RCC 7860 (cell line): ENCODE data around the gene SH2D7.

Experiments used
- DNase-seq: peaks from one replicate; pipeline ENCODE4 v3.0.0-alpha.2; 2015; ENCODE audit warnings: low spot score
- FAIRE-seq: peaks from 2 replicates; lab custom pipeline; 2012; peaks lifted over from hg19 to GRCh38; lab: Jason Lieb, UNC

SH2D7 gene

DNA sequence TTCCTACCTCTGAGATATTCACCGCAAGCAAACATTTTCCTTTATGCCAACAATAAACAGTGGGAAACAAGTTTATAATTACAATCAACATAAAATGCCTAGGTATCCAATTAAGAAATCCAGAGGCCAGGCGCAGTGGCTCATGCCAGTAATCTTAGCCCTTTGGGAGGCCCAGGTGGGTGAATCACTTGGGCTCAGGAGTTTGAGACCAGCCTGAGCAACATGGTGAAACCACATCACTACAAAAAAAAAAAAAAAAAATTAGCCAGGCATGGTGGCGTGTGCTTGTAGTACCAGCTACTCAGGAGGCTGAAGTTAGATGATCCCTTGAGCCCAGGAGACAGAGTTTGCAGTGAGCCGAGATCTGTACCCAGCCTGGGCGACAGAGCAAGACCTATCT is 32.1 kb upstream of the SH2D7 start:
- no peak for DNase-seq
- no peak for FAIRE-seq

DNA sequence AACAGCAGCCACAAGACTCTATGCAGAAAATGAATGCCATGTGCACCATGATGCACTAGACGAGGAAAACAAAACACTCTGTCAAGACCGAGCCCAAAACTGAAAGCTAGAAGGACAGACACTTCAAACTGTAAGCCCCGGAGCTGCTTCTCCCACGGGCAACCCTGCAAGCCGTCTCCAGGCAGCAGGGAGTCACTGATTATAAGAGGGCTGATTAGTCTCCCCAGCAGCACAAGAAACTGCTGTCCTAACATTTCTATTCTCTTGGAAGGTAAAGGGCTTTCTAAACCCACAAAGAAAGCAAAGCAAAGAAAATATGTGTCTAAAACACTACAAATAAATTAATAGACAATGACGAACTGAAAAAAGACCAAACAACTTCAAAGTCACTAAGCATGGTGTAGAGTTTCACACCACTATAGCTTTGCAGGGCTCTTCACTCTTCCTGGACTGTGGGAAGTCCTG is 30.4 kb upstream of the SH2D7 start:
- DNase-seq = no peak
- no peak for FAIRE-seq

DNA sequence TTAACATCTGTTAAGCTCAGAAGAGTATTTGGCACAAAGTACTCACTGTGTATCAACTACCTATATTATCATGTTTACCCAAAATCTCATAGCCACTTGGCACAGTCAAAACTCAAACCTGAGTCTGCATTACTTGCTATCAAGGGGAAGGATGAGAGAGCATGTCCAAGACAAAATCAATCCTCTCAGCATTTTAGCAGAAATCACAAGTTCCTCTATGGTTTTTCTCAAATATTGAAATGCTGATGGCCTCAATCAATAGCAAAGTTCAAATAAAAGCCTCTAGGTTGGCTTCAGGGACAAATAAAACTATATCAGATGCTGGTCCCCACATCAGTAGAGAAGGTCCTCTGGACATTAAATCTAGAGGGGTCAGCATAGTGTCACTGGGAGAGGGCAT is 29.1 kb upstream of the SH2D7 start:
- DNase-seq (no peak), FAIRE-seq (no peak)

DNA sequence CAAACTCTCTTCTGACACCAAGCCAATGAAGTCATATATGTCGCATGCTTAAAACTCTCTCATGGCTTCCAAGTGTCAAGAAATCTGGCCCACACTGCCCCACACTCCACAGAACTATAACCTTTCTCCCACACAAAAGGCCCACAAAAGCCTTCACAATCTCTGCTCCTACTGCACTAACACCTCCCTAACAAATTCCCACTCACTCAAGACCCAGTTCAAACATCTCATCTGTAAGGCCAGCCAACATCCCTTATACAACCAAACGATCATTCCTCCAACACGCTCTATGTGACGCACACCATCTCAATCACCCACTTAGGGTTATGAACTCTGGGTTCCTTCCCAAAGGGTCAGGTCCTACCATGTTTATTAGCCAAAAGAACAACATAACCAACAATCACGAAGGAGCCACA is 28.4 kb upstream of the SH2D7 start:
- DNase-seq (no peak), FAIRE-seq (no peak)

DNA sequence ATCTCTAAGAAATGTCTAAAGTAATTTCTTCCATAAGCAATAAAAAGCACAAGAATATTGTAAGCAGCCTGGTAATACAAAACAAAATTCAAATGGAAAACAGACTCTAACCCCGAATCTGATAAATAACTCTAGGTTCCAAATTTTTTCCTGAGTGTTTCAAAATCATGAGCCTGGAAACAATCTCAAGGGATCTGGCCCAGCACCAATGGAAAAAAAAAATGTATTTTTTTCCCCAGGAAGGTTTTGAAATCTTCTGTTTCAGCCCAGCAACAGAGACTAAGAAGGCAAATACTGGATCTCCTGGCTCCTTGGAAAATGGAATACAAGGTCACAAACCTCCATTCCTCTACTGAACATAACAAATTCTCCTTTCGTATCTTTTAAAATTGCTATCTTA is 27.8 kb upstream of the SH2D7 start:
- DNase-seq (no peak), FAIRE-seq (no peak)

DNA sequence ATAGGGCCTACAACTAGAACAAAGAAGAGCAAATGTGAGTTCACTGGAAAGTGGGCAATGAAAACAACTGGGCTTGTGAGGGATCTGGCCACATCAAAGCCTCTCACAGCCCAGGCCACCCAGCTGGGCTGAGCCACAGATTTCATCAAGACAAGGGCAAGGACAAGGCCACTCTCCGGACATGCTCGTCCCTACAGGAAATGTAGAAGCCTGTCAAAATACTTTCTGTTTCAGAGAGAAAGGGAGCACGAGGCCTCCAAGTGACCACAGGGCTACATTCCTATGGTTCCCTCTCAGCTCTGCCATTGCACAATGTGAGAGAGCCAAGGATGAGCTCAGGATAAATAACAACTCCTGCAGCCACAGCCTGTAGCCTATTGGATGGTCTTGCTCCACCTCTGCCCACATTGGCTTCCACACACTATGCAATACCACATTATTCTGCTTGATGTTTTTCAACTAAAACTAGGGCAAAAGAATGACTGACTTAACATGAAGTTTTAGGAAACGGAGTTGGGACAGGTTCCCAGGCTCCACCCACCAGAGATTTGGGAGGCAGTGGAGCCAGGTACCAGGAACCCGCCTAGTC is 27.0 kb upstream of the SH2D7 start:
- DNase-seq = peak; percentile 89
- FAIRE-seq = peak; percentile 84

DNA sequence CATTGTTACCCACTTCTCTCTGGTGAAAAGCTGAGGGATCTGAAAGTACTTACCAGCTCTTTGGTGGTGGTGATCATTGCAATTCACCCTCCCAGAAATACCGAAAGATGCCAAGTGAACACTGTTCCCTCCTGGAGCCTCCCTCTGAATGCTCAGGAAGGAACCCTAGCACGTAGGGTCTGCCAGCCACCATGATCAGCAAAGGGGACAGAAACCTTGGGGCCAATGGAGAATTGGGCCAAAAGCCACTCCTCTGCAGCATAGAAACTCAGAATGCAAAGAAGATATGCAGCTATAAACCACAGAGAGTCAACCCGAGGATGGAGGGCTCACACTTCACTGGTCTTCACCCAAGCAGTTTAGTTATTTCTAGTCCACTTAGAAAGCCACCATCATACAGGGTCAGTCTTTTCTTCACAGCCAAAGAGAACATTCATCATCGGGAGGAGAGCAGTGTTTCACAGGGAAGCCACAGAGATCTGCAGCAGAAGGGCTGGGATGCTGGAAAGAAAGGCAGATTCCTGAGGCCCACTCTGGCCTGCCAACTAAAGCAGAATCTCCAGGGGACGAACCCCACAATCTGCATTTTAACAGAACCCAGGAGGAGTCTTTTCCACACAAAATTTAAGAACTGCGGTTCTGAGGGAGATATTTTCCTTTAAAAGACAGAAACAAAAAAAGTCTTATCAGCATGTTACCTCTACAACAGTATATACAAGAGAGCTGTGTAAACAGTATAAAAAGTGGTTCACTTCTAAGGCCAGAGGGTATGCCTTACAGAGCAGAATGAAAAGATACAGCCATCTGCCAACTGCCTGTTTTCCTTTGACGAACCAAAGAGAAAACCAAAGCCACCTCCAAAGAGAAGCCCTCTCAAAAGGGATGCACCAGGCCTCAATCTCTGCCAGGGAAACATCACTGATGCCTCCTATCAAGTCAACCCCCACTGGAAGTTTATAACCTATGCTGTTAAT is 26.1 kb upstream of the SH2D7 start:
- DNase-seq (no peak), FAIRE-seq (no peak)

DNA sequence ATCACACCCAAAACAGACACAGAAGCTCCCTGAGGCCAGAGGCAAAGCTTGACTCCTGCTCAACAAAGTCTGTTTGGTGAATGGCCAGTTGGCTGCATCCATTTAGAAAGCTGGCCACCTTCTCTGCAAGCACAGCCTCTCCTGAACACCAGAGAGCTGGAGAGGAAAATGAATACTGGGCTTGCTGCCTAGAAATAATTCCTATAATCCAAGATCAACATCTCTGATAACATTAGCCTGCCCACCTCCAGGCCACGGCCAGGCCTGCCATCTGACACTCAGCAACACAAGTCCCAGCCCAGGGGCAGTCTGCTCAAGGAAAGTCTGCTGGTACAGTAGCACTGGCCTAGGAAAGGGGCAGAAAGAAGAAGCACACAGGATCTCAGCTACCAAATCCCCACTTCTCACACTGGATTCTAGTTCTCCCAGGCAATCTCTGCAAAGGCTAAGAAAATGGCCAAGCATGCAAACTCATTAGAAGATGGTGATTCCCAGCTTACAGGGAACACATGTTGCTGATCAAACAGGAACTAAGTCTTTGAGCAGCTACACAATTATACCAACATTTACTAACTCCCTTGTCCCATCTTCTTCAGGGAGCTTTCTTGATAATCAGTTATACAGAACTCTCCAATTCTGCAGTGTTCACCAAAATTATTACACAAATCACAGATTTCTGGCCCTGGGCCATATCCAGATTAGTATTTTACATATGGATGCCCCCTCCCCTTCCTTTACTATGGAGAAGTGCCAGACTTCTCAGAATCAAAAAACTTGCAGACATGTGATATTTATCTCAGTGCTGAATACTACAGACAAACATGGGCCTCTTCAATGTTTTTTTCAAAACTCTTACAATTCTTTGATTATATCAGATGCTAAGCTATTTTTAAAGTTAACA is 24.8 kb upstream of the SH2D7 start:
- DNase-seq (no peak), FAIRE-seq (no peak)

DNA sequence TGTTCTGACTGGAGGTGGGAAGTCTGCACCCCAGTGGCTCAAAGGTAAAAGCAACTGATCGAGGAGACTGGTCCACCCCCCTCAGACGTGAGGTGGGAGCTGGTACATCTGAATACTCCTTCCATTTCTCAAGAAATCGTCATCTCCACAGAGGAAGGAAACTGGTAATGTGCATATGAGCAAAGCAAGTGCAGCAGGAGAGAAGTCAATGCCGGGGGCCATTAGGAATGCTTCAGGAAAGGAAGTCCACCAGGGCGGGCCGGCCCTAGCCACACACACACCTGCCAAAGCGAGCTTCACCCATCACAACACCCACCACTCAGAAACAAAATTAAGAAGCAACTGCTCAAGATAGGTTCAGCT is 23.3 kb upstream of the SH2D7 start:
- no peak for FAIRE-seq
- no peak for DNase-seq

DNA sequence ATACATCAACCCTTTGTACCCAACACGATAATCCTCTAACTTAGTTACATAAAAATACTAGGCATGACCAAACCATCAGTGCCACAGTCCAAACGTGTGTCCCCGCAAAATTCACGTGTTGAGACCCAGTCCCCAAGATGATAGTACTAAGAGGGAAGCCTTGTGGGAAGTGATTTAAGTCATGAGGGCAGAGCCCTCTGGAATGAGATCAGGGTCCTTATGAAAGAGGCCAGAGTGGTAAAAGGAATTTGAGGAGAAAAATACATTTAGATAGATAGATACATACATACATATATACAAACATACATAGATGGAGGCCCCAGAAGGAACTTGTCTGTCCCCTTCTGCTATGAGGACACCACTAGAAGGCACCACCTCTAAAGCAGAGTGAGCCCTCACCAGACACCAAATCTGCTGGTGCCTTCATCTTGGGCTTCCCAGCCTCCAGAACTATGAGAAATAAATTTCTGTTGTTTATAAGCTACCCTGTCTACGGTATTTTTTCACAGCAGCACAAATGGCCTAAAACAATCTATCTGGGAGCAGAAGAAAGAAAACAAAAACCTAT is 22.8 kb upstream of the SH2D7 start:
- DNase-seq = no peak
- FAIRE-seq = no peak

DNA sequence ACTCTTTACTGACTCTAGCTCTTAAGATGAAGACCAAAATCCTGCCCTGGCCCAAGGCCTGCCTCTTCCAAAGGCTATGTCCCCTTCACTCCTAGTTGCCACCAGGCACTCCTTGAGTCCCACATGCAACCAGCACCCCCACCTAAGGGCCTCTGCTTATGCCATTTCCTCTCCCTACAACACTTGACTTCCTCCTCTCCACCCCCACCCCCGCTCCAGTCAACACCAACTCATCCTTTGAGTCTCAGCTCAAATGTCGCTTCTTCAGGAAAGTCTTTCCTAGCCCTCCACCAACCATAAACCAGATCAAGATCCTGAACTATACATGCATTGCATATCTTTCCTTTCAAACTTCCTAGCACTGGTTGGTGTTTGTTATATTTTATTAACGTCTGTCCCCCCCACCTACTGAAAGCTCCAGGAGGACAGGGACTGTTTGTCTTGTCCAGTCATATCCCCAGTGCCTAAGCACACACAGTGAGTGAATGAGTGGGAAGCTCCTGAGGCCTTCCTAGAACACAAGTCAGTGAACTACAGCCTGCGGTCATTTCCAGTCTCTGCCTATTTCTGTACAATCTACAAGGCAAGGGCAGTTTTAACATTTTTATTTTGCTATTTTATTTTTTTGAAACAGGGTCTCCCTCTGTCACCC is 22.2 kb upstream of the SH2D7 start:
- DNase-seq = no peak
- FAIRE-seq = no peak

DNA sequence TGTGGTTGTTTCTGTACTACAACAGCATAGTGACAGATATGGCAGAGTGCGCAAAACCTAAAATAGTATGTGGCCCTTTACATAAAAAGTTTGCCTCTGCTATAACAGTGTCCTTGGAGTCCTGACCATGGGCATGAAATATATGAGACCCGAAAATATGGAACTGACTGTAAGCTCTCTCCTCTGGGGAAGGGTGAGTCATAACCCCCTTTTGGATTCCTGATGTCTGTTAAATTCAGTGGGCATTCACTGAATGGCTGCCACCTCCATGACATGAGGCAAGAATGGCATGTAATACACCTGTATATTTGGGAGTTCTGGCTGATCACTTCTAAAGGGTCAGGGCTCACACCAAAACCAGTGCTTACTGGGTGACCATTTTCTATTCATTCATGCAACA is 21.0 kb upstream of the SH2D7 start:
- no peak for FAIRE-seq
- DNase-seq = no peak

DNA sequence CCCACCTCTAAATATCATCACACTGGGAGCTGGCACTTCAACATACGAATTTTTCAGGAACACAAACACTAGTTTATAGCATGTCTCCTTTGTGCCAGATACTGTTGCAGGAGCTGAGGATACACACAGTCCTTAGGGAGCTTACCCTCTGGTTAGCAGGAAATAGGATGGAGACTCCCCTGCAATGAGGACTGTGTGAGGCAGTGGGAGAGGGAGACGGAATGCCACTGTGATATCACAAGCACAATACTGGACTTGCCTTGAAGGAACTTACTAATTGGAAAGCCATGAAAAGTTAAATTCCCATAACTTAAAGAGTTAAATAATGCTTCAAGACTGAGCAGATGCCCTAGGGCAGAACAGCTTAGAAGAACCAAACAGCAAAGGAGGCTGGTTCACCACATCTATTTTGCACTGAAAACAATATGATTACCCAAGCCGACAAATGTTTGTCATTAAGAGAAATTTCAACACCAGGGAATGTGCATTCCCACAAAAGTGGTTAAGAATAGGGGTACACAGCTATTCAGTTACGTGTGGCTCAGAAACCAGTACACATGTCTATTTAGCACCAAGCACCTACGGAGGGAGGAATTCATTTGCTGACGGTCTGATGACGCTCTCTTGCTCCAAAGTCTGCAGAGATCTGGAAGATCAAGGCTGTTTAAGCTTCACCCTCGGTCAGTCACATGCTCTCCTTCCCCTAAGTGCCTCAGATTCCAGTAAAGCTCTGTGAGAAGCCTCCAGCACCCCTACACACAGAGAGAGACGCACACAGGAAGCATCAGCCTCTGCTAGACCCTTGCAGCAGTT is 20.1 kb upstream of the SH2D7 start:
- DNase-seq (no peak), FAIRE-seq (no peak)

DNA sequence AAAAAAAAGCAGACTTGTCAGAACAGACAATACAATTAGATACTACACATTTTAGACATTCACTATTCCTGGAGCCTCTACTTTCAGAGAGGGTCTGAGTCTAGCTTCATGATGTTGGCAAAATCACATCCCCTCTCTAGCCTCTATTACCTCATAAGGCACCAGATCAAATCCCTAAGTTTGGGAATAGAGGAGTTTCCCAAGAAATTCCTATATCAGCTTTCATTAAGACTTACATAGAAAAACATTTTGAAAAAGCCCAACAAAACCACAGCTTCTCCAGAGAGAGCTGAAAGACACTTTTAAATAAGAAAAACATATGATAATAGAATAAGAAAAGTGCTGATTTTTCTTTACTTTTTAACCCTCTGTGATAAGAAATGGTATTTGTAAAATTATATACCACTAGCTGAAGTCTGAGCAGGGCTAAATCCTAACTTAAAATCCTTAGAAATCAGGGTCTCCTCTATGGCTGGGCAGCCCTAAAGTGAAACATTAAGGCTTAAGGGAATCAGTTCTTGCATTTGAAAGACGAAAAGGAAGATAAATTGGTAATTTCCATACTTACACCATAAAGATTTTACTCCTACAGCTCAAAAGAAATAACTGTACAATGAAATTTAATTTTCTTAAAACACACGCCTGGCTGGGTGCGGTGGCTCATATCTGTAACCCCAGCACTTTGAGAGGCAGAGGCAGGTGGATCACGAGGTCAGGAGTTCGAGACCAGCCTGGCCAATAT is 19.1 kb upstream of the SH2D7 start:
- DNase-seq (no peak), FAIRE-seq (no peak)

DNA sequence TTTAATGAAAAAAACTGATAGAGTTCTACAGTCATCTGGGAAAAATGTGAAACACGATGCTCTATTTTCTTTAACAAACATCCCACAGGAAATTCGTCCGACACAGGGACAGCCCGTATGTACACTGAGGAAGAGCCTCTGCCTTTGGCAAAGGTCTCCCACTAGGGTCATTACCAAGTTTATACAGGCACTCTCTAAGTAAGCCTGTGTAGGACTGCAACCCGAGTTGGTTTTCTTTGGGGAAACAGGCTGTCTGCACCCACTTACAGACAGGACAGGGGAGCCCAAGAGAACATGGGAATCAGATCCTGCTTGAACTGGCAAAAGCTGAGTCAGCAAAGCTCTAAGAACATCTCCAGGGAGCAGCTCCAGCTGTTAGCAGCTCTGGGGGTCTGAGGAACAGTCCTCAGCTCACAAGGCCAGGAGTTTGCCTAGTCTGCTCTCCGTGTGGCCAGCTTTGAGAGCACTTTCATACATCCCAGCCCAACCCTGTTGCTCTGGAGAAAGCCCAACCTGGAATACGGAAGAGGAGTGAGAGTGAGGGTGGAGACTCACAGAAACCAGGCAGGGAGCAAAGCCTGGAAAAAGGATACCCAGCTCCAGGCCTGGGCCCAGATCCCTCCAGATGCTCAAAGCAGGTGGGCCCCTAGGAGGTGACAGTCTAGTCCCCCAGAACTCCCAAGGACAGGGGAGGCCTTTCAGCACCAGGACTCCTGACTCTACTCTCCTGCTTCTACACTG is 16.7 kb upstream of the SH2D7 start:
- DNase-seq (no peak), FAIRE-seq (no peak)

DNA sequence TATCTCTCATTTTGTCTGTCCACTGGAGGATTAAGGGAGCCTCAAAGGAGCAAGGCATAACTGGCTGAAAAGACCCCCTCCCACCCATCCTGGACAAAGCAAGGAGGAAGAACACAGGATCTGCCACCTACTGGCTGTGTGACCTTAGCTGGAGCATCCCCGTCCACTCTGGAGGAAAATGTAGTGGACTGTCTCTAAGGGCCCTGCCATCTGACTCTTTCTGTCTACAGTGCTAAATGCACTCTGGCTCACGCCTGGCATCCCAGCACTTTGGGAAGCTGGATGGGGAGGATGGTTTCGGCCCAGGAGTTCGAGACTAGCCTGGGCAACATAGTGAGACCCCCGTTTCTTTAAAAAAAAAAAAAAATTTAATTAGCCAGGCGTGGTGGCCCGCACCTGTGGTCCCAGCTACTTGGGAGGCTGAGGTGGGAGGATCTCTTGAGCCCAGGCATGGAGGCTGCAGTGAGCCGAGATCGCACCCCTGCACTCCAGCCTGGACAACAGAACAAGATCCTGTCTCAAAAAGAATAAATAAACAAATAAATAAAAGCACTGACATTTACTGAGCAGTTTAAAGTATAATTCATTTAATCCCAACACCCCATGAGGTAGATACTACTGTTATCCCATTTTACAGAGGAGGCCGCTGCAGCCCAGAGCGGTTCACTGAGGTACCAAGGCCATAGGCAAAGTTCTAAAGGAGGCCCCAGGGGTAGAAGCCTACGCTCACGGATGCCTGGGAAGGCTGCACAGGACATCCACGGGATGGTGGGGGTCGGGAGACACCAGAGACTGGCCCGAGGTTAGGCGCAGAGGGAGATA is 15.9 kb upstream of the SH2D7 start:
- no peak for FAIRE-seq
- DNase-seq = no peak

DNA sequence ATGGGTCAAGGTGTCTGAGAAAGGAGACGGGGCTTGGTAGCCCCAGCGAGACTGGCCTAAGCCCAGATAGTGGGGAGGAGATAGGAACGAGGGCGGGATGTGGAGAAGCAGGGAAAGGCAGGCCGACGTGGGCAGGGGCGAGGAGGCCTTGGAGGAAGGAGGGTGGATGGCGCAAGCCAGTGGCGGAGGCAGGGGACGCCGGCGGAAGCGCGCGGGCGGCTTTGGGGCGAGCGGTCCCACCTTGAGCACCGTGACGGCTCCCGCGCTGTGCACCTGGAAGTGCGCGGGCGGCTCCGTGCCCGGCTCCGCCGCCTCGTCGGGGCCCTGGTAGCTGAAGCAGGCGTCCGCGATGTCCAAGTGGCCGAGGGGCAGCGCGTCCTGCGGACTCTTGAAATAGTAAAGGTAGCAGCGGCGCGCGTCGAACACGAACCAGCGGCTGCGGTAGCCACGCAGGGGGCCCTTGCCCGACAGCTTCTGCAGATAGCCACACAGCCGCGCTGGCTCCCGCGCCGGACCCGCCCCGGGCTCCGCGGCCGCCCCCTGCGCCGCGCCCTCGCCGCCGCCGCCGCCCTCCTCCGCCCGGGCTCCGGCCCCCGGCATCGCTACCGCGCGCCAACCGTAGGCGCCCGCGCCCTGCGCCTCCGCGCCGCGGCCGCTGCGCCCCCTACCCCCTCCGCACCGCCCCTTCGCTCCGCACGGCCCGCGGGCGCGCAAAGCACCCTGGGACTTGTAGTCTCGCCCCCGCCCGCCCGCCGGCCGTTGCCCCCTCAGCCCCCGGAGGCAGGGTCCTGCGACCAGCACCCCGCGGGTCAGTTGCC is 15.1 kb upstream of the SH2D7 start, which contains the start of gene TBC1D2B:
Gene TBC1D2B, minus strand, starts transcription at position 659 of the 818 bp plus-strand sequence. Its CDS starts 59 bp downstream, at position 600.
- FAIRE-seq = no peak
- DNase-seq = no peak
